Measurements from ENCODE around the gene RNPEP. TPM values are rescaled to one million over a fixed set of nuclear protein-coding genes. Genes with fewer than 3 reads are reported as not detected.
"Not testable (repeated sequence)": the region's sequence is repeated elsewhere in the genome, so short reads cannot be mapped to it uniquely, and the experiment has no call there.

The RNPEP gene
- total RNA-seq, 2 experiments from 2014 or later, result 33.7 TPM

DNA sequence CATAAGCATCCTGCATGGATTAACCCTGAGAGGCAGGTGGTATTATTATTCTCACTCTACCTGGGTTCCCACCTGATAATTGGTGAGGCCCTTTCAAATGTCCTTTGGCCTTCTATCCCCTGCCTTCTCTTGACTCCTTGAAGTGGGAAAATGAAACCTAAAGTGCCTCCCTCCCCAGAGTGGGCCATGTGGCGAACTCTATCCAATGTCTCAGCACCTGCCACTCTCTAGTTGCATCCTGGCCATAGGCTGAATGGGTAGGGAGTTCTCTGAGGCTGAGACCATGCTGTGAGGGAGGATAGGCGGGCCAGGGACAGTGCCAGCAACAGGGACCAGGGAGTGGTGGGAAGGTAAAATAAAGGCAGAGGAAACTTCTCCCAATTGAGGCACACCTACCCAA, 63.3 kb downstream of the RNPEP start:
- Mint-ChIP-seq H3K27ac (no peak overlapping the region), H3K27me3 (peaks cover 11% of the 10 kb centered on the region), H3K4me3 (no peak overlapping the region), H3K36me3 (no peaks in the 10 kb centered on the region), H3K4me1 (peaks cover 7% of the 10 kb centered on the region), H3K9me3 (no peaks in the 10 kb centered on the region)
- ATAC-seq (ENCODE audit: low read depth) (no peak), DNase-seq (no peak)
- POLR2A ChIA-PET, result no interaction called here

DNA sequence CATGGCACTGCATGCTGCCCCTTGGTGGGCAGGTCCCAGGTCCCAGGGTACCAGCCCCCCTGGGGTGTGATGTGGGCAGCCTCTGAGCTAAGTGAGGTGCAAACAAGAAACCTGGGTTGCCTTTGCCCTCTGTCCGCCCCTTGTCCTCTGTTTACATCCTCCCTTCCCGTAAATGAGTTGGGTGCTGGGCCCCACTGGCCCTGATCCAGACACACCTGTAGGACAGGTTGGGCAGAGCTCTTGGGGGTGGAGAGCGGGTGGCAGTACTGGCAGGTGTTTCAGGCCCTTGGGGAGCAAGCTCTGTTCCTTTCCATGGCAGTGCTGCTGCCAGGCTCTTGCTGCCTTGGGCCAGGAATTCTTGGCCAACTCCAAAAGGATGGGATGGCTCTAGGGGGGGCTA, 63.8 kb downstream of the RNPEP start:
- Mint-ChIP-seq H3K27me3 (peaks cover 9% of the 10 kb centered on the region), H3K4me3 (no peak overlapping the region), H3K4me1 (peaks cover 7% of the 10 kb centered on the region), H3K9me3 (no peaks in the 10 kb centered on the region), H3K36me3 (no peaks in the 10 kb centered on the region), H3K27ac (no peak overlapping the region)
- POLR2A ChIA-PET, result no interaction called here
- no peak for ATAC-seq (ENCODE audit: low read depth)
- no peak for DNase-seq

DNA sequence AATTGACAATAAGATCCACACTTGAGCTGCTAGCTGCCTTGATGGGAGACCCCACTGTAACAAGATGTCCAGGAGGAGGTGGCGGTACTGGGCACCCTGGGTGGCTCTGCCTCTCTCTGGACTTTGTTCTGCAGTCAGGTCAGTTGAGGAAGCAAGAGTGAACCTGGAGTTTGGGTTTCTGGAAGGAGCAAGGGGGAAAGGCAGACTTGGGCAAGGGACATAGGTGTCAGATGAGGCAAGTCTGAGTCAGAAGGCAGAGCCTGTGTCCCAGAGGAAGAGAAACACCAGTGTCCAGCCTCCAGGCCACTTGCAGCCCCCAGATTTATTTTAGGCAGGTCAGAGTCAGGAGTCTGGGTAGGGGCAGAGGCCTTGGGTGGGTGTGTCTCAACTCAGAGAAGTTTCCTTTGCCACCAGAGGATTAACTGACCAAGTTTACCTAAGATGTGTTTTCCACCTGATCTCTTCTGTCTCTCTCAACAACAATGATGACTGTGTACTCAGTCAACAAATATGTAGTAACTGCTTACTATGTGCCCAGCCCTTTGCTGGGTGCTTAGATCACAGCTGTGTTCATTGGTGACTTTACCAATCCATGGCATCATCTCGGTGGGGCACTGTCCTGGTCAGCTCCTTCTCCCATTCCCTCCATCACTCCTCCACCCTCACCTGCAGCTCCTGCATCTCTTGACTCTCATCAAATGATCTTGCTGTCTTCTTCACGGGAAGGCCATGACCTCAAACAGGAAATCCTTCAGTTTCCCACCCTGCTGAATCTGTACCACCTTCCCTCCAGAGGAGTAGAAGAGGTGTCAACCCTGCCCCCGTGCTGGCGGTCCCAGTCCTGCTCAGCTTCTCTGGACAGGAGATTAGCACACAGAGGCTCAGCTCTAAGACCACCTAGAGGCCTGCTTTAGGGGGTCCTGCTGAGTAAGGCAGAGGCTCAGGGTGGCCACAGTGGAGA, 64.6 kb downstream of the RNPEP start:
- Mint-ChIP-seq H3K4me1 (peaks cover 7% of the 10 kb centered on the region), H3K27me3 (peaks cover 7% of the 10 kb centered on the region), H3K4me3 (no peak overlapping the region), H3K9me3 (no peaks in the 10 kb centered on the region), H3K27ac (no peak overlapping the region), H3K36me3 (no peaks in the 10 kb centered on the region)
- POLR2A ChIA-PET, result no interaction called here
- ATAC-seq (ENCODE audit: low read depth), result no peak
- no peak for DNase-seq

GRCh38 chr1:202047977-202048376, 65.5 kb downstream of the RNPEP start:
- Mint-ChIP-seq H3K9me3 (no peaks in the 10 kb centered on the region), H3K4me3 (no peak overlapping the region), H3K27me3 (peaks cover 7% of the 10 kb centered on the region), H3K36me3 (no peaks in the 10 kb centered on the region), H3K27ac (no peak overlapping the region), H3K4me1 (peaks cover 7% of the 10 kb centered on the region)
- ATAC-seq (ENCODE audit: low read depth) (no peak), DNase-seq (no peak)
- POLR2A ChIA-PET, result no interaction called here

GRCh38 chr1:202049129-202049528, 66.7 kb downstream of the RNPEP start:
- peaks cover 5% of the 10 kb centered on the region for H3K4me1 Mint-ChIP-seq
- no peaks in the 10 kb centered on the region for H3K36me3 Mint-ChIP-seq
- no peak overlapping the region for H3K4me3 Mint-ChIP-seq
- H3K9me3 Mint-ChIP-seq, result no peaks in the 10 kb centered on the region
- ATAC-seq (ENCODE audit: low read depth) (no peak), DNase-seq (no peak)
- peaks cover 8% of the 10 kb centered on the region for H3K27me3 Mint-ChIP-seq
- H3K27ac Mint-ChIP-seq, result no peak overlapping the region
- POLR2A ChIA-PET, result no interaction called here

GRCh38 chr1:202054094-202054493, 71.6 kb downstream of the RNPEP start:
- peaks cover 7% of the 10 kb centered on the region for H3K27me3 Mint-ChIP-seq
- POLR2A ChIA-PET, result no interaction called here
- DNase-seq (no peak), ATAC-seq (ENCODE audit: low read depth) (no peak)
- no peaks in the 10 kb centered on the region for H3K36me3 Mint-ChIP-seq
- no peak overlapping the region for H3K27ac Mint-ChIP-seq
- no peaks in the 10 kb centered on the region for H3K9me3 Mint-ChIP-seq
- H3K4me1 Mint-ChIP-seq, result no peaks in the 10 kb centered on the region
- no peak overlapping the region for H3K4me3 Mint-ChIP-seq

DNA sequence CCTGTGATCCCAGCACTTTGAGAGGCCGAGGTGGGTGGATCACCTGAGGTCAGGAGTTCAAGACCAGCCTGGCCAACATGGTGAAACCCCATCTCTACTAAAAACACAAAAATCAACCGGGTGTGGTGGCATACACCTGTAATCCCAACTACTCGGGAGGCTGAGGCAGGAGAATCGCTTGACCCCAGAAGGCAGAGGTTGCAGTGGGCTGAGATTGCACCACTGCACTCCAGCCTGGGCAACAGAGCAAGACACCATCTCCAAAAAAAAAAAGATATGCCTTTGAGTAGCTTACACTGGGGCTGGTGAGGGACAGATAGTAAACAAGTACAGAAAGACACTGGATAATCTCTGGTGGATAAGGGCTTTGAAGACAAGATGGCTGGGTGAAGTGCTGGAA, 72.2 kb downstream of the RNPEP start:
- H3K27ac Mint-ChIP-seq; ATAC-seq (ENCODE audit: low read depth); H3K4me3 Mint-ChIP-seq; POLR2A ChIA-PET; H3K4me1 Mint-ChIP-seq; DNase-seq; H3K27me3 Mint-ChIP-seq; H3K9me3 Mint-ChIP-seq; H3K36me3 Mint-ChIP-seq: not testable (repeated sequence)

Small RNA genes lying within 50 kb of the gene (microRNA-seq; reads per million reads assigned to microRNA genes)
- not detected for gene MIR6740

Other genes starting within 250 kb of the RNPEP start
- 10 to 100 TPM; 50.4 to 51.2 TPM for gene IPO9, start 153.5 kb upstream of the RNPEP start, total RNA-seq
- under 1 TPM in 1 of 2 experiments, not detected in 1; 0.23 TPM for gene SHISA4, start 93.8 kb upstream of the RNPEP start, total RNA-seq
- gene LMOD1, start 36.1 kb upstream of the RNPEP start, total RNA-seq, result not detected
- 10 to 100 TPM; 34.0 to 39.5 TPM for gene TIMM17A, start 27.1 kb upstream of the RNPEP start, total RNA-seq
- under 1 TPM; 0.82 to 0.83 TPM for gene ELF3, start 27.9 kb downstream of the RNPEP start, total RNA-seq
- gene GPR37L1, start 140.3 kb downstream of the RNPEP start, total RNA-seq, result not detected
- 10 to 100 TPM; 45.9 to 56.5 TPM for gene ARL8A, start 162.1 kb downstream of the RNPEP start, total RNA-seq
- gene PTPN7, start 178.0 kb downstream of the RNPEP start, total RNA-seq, result 100 to 1,000 TPM; 172 to 181 TPM
- 1 to 10 TPM; 2.7 to 5.2 TPM for gene LGR6, start 211.2 kb downstream of the RNPEP start, total RNA-seq

Measured in activated naive CD8-positive, alpha-beta T cell treated with anti-CD3 and anti-CD28 coated beads, Interleukin-2, amount 10 ng/mL, durations not matched to agents 7 days and 5 days (primary cell).